Lower lobe of right lung (tissue), 2 donors: ENCODE measurements around the gene PI4KA. TPM values are rescaled to one million over a fixed set of nuclear protein-coding genes. Genes with fewer than 3 reads are reported as not detected.

Experiments used
- ATAC-seq, 2 donors: fragments of 200-7000 bp; cut with Tn5 transposase; one replicate each; pipeline ENCODE4 v1.9.1; 2020 to 2022; ENCODE audit warnings: mild to moderate bottlenecking in 2 of 2, moderate library complexity in 2 of 2
- DNase-seq: peaks from one replicate; pipeline ENCODE4 v3.0.0-alpha.2; 2020
- H3K27ac ChIP-seq: fragments of 200-600 bp; one replicate; pipeline ENCODE4 v1.8.0; 2022
- H3K27me3 ChIP-seq: fragments of 200-600 bp; one replicate; pipeline ENCODE4 v1.8.0; 2022; ENCODE audit warnings: low read depth
- H3K36me3 ChIP-seq: fragments of 200-600 bp; one replicate; pipeline ENCODE4 v1.8.0; 2022; ENCODE audit warnings: mild to moderate bottlenecking
- H3K4me1 ChIP-seq: fragments of 200-600 bp; one replicate; pipeline ENCODE4 v1.8.0; 2022
- H3K4me3 ChIP-seq: fragments of 200-600 bp; one replicate; pipeline ENCODE4 v1.8.0; 2022; ENCODE audit warnings: mild to moderate bottlenecking
- H3K9me3 ChIP-seq: fragments of 200-600 bp; one replicate; pipeline ENCODE4 v1.8.0; 2022
- CTCF ChIP-seq: fragments of 200-600 bp; IDR thresholded peaks from one replicate; pipeline ENCODE4 v1.8.0; 2022; ENCODE audit warnings: antibody characterized with exemption, mild to moderate bottlenecking
- intact Hi-C: fragments of 100-400 bp; cut with DNase I; formaldehyde crosslinking; loops from one replicate; pipeline ENCODE4 v1.11.0; 2022
- total RNA-seq: library from RNA; stranded (reverse); fragmentation: NEBNext Ultra II Directional; extraction: Animal tissue kit (Norgen Biotek cat#: 25700); gene quantifications from one replicate; pipeline ENCODE4 v1.2.1, GENCODE V29; 2021
- donor health status: DM: no; HTN: yes; CAD: no; lungs with severe emphysema.

PI4KA gene
- total RNA-seq, 1 donor from 2014 or later = 109 TPM

GRCh38 chr22:20756846-20757245 is 101.8 kb downstream of the PI4KA start:
- no peak for TF ChIP-seq CTCF

GRCh38 chr22:20752873-20753272 is 105.7 kb downstream of the PI4KA start:
- intact Hi-C loops = no loop called here
- Histone ChIP-seq H3K36me3 (peaks cover 78% of the 10 kb centered on the region), H3K27ac (no peak overlapping the region), H3K9me3 (no peaks in the 10 kb centered on the region), H3K4me1 (peaks cover 33% of the 10 kb centered on the region), H3K4me3 (no peak overlapping the region), H3K27me3 (no peaks in the 10 kb centered on the region)
- no peak for TF ChIP-seq CTCF
- ATAC-seq (no peak), DNase-seq (no peak)

More at GRCh38 chr22:20756846-20757245, 101.8 kb downstream of the PI4KA start:
- intact Hi-C loops = no loop called here
- ATAC-seq (no peak), DNase-seq (no peak)
- Histone ChIP-seq H3K27ac (no peak overlapping the region), H3K9me3 (no peaks in the 10 kb centered on the region), H3K27me3 (no peaks in the 10 kb centered on the region), H3K4me3 (no peak overlapping the region), H3K4me1 (no peaks in the 10 kb centered on the region), H3K36me3 (peaks cover 72% of the 10 kb centered on the region)

- Histone ChIP-seq H3K4me3 (no peak overlapping the region), H3K36me3 (peaks cover 78% of the 10 kb centered on the region), H3K9me3 (no peaks in the 10 kb centered on the region), H3K27ac (no peak overlapping the region), H3K27me3 (no peaks in the 10 kb centered on the region), H3K4me1 (peaks cover 35% of the 10 kb centered on the region)
- TF ChIP-seq CTCF = no peak
- ATAC-seq (no peak), DNase-seq (no peak)
- intact Hi-C loops = no loop called here
Measured at GRCh38 chr22:20752104-20752741, 106.4 kb downstream of the PI4KA start.

- intact Hi-C loops = no loop called here
- Histone ChIP-seq H3K4me3 (no peak overlapping the region), H3K36me3 (peaks cover 82% of the 10 kb centered on the region), H3K9me3 (no peaks in the 10 kb centered on the region), H3K27me3 (no peaks in the 10 kb centered on the region), H3K4me1 (peaks cover 35% of the 10 kb centered on the region), H3K27ac (no peak overlapping the region)
- TF ChIP-seq CTCF = no peak
- DNase-seq (no peak), ATAC-seq (no peak)
Measured at GRCh38 chr22:20751185-20751851, 107.3 kb downstream of the PI4KA start.

GRCh38 chr22:20750461-20751184 is 108.0 kb downstream of the PI4KA start:
- H3K4me3 ChIP-seq = no peak overlapping the region
- no peaks in the 10 kb centered on the region for H3K9me3 ChIP-seq
- TF ChIP-seq CTCF = no peak
- H3K4me1 ChIP-seq = peaks cover 35% of the 10 kb centered on the region
- peak; percentile 70 to 75 for ATAC-seq
- no peak for DNase-seq
- peaks cover 85% of the 10 kb centered on the region for H3K36me3 ChIP-seq
- H3K27ac ChIP-seq = no peak overlapping the region
- no peaks in the 10 kb centered on the region for H3K27me3 ChIP-seq
- intact Hi-C loops = no loop called here
